Middle frontal gyrus (tissue), 1 donor: ENCODE results near the gene ALCAM.
"Not testable (repeated sequence)": the region's sequence is repeated elsewhere in the genome, so short reads cannot be mapped to it uniquely, and the experiment has no call there.

Source experiments
- DNase-seq: peaks from one replicate; pipeline ENCODE4 v3.0.0-alpha.2; 2015; ENCODE audit warnings: low spot score; ENCODE audit errors: extremely low spot score

Gene ALCAM

GRCh38 chr3:105584003-105584790, 217.5 kb downstream of the ALCAM start:
- no peak for DNase-seq

- no peak for DNase-seq
These were observed 226.6 kb downstream of the ALCAM start for GRCh38 chr3:105593315-105593714.

GRCh38 chr3:105594219-105594618, 227.5 kb downstream of the ALCAM start:
- DNase-seq: no peak

- DNase-seq: no peak
These were observed 231.5 kb downstream of the ALCAM start for GRCh38 chr3:105598042-105598796.

GRCh38 chr3:105599350-105599749, 232.6 kb downstream of the ALCAM start:
- DNase-seq: no peak

- DNase-seq: not testable (repeated sequence)
These were observed 235.0 kb downstream of the ALCAM start for GRCh38 chr3:105601756-105602155.

- DNase-seq: not testable (repeated sequence)
These were observed 235.6 kb downstream of the ALCAM start for GRCh38 chr3:105602286-105602685.

GRCh38 chr3:105603516-105603915, 236.8 kb downstream of the ALCAM start:
- DNase-seq: not testable (repeated sequence)

GRCh38 chr3:105606016-105606415, 239.3 kb downstream of the ALCAM start:
- DNase-seq: no peak

GRCh38 chr3:105608623-105609022, 241.9 kb downstream of the ALCAM start:
- DNase-seq: no peak

GRCh38 chr3:105610473-105610872, 243.8 kb downstream of the ALCAM start:
- DNase-seq: no peak

GRCh38 chr3:105611304-105612192, 244.8 kb downstream of the ALCAM start:
- DNase-seq: no peak

- no peak for DNase-seq
These were observed 246.4 kb downstream of the ALCAM start for GRCh38 chr3:105613120-105613519.

- no peak for DNase-seq
These were observed 247.8 kb downstream of the ALCAM start for GRCh38 chr3:105614288-105615030.

- no peak for DNase-seq
These were observed 249.1 kb downstream of the ALCAM start for GRCh38 chr3:105615814-105616213.

- no peak for DNase-seq
These were observed 249.8 kb downstream of the ALCAM start for GRCh38 chr3:105616374-105617121.

GRCh38 chr3:105618556-105618955, 251.8 kb downstream of the ALCAM start:
- DNase-seq: no peak

- no peak for DNase-seq
These were observed 252.9 kb downstream of the ALCAM start for GRCh38 chr3:105619651-105620050.

- DNase-seq: no peak
These were observed 253.5 kb downstream of the ALCAM start for GRCh38 chr3:105620236-105620635.

GRCh38 chr3:105622169-105622568, 255.5 kb downstream of the ALCAM start:
- no peak for DNase-seq
